GM21825 (cell line): ENCODE results near the gene BNC2.
"Not testable (repeated sequence)": the region's sequence is repeated elsewhere in the genome, so short reads cannot be mapped to it uniquely, and the experiment has no call there.

Experiments
- ATAC-seq: cut with Tn5 transposase; IDR thresholded peaks from one replicate; pipeline ENCODE4 v1.9.1; 2021; ENCODE audit warnings: mild to moderate bottlenecking, moderate library complexity; ENCODE audit not compliant: unreplicated experiment

BNC2 gene

DNA sequence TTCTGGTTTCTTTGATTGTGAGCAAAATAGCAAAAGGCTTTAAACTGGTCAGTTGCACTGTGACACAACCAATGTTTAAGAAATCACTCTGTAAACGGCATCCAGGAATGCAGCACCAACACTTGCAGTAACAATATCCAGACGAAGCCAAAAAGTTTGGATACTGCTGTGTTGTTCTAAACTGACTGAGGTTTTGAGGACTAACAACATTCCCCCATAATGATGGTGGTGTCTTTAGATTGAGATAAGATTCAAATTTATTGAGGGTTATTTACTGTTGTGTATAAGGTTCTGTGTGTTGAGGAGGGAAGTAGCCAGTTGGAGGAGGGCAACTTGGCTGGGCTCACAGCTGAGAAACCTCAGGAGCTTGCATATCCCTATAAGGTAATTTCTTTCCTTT lies 353.6 kb downstream of the BNC2 start:
- ATAC-seq, result no peak

DNA sequence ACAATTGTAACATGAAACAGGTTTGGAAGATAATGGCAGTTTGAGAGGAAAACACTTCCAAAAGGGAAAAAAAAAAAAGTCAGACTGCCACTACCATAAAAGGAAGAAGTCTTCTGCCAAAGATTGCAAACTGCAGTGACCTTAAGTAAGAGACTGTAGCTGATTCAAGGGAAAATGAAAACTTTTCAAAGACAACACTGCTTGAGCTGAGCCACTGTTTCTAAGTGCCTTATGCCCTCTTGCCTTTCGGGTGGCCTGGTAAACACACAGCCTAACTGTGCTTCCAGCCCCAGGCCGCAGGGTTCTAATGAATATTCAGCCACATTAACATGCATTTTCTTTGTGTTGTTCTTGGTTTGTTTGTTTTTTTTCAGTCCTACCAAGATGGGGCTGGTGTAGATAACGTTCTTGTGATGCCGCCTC lies 354.6 kb downstream of the BNC2 start:
- ATAC-seq, result no peak

DNA sequence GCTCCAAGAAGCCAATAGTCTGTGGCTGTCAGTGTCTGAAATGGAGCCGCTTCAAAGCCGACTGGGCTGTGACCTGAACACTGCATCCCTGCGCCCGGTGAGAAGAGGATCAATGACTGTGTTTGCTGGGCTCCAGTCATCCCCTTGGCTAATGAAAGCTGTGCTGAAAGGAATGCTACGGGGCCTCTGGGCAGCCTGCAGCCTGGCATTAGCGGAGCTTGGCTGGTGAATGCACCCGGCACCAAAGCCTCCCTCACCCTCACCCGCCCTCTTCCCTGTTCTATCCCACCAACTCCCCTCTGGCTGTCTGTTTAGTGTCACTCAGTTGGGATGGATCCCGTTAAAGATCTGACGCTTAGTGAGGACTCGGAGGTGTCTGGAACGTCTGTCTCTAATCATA lies 355.3 kb downstream of the BNC2 start:
- ATAC-seq, result no peak

DNA sequence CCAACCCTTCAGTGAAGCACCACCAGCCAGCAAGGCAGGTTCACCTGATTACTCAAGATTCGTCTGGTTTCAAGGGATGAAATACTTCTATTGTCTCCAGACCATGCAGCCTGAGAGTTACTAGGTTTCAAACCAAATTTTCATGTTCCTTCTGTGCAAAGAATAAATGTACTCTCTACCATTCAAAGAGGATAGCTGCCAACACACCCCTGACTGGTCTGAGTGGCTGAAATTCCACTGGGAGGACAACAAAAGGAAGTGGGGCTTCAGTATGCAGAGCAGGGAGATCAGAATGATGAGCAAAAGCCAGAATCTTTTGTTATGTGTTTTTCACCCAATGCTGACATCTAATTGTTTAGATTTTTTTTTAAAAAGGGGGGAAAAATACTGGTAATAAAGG lies 356.3 kb downstream of the BNC2 start:
- ATAC-seq, result no peak

DNA sequence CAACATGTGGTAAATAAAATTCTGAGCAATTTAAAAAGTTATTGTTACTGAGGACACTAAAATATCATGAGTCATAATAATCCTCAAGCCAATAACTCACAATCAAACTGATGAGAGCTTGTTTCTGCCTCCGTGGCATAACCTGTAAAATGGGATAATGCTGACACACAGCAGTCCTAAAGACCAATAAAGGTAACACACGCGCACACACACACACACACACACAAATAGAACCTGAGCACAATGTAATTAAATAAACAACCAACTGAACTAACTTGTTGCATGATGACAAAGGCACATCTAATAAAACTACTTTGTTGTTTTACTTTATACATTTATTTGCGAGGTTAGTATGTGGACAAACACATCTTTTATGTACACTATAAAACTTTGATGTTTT lies 358.2 kb downstream of the BNC2 start:
- ATAC-seq, result no peak

DNA sequence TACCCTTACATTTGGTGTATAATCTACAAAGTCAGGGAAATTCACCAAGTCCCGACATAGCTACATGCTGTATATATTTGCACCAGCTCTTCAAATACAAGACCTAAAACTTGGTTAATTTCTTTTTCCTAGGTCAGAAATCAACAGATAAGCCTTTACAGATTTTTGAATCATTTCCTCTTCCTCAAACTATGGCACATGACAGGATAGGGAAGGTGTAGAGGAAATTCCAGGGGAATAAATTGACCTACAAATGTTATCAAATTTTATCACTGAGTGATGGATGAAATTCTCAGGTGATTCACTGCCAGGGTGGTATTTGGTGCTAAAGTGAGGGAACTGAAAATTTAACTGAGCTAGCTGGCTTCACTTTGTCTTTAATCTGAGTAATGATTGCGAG lies 360.0 kb downstream of the BNC2 start:
- ATAC-seq, result no peak

DNA sequence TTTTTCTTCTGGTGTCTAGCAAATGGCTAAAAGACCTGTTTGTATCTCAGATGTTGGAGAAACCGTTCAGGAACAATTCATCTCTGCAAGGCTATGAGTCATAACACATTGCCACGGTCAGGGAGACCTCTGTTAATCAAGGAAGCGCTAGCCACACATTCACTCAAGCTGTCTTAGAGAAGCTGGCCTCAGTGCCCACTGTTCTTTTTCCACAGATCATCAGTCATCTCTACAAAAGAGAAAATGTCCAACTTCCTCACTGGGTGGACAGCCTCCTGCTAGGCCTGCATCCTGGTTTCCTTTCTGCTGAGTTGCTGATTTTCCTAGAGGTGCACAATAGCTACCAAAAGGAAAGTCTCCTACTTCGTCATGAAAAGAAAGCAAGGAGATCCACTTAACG lies 360.5 kb downstream of the BNC2 start:
- ATAC-seq, result no peak

DNA sequence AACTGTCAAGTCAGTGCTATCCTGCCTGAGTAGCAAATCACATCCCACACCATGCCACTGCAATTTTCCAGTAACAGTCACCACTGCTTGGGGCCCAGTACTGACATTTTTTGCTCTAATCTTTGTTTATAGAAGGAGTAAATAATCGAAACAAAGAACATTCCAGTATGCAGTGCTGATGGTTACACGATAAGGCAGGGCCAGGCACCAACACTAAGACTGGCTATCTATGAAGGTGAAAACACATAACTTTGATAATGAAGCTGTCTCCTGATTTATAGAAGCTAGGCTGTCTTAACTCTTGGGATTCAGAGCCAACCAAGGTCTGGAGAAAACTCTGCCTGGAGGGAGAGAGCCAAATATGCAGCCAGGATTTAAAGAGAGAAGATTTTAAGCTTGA lies 365.3 kb downstream of the BNC2 start:
- no peak for ATAC-seq

DNA sequence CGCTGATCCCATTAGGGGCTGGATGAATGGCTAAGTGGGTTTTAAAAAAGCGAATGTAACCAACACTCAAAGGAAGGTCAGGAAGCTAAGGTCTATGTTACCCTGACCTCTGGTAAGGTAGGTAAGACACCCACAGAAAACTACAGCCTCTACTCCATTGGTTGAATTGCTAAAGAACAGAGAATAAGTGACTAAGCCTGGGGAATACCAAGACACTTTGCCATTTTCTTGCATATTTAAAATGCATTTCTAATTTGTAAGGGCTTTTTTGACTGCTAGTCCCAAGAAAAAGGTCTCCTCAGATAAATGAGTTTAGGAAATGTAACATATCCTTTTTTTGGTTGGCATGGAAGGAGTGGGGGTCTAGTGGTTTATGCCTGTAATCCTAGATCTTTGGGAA lies 368.7 kb downstream of the BNC2 start:
- no peak for ATAC-seq

DNA sequence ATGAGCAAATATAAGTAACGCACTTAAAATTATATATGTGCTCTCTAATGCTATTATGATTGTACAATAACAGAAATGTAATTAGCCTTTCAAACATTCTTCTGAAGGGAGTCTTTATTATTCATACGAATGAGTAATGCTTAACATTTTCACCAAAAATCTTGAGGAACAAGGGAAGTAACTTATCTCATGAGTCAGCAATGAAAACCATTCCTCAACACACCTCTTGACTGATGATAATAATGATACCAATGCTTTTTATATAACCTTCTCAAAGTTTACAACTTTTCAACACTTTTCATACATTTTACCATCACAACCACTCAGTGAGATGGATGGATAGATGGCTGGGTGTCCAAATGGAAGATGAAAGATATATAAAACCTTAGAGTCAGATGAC lies 369.3 kb downstream of the BNC2 start:
- ATAC-seq, result no peak

DNA sequence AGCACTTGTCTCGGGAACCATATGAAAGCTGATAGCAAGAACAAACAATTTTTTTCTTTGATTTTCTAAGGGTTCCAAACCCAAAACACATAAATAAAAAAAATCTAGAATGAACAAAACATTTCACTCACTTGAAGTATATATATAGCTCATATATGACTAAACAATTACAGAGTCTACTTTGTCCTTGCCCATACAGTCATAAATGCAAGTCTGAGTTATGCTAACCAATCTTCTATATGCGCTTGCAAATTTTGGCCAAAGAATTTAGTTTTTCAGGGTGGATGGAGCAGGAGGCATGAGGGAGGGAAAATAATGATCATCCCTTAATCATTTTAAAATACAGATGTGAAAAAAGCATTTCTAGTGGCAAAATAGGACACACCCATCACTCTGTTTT lies 370.1 kb downstream of the BNC2 start:
- ATAC-seq, result no peak

DNA sequence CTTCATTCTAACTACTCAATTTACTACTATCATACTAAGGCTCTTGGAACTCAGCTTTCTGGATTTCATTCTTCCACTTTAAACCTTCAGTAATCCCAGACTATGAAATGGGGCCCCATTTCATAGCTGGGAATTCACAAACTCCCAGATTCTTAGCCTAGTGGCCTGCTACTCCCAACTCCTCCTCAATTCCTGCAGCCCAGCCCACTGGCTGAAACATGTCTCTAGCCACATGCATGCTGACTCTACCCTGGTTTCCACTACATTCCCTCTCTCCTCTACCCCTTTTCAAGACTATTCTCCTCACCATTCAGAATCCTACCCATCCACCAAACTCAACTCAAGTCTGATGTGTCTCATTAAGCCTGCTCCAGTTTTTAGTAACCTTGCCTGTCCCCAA lies 370.6 kb downstream of the BNC2 start:
- no peak for ATAC-seq

DNA sequence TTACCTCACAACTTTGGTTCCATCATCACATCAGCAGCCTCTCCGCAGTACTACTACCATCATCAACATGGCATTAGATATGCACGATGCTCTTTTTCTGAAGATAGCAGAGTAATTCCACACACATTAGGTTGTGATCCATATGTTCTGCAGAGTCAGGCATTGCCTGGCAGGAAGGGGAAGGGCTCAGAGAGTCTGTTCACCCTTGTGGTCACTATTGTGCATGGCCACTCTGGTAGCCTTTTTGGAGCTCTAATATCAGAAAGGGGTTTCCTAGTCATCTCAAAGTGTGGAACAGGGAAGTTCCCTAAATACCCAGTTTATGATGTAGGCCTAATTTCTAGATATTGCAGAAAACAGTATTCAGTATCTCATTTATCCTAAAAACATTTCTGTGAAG lies 373.6 kb downstream of the BNC2 start:
- no peak for ATAC-seq

DNA sequence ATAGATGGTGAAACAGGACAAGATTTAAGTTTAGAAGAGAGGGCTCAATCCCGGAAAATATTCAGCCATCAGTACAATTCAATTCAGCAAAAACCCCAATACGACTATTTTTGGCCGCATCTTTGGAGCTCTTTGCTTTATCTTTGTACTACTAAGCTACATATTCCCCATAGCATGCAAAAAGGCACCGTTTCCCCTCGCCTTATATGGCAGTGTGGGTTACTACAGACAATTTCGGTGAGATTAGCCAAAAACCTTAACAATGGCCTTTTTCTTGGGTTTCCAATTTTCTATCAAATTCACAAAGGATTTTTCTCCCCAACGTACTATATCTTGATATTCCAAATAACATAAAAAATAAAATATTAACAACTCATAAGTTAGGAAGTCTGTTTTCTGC lies 382.6 kb downstream of the BNC2 start:
- ATAC-seq, result no peak

DNA sequence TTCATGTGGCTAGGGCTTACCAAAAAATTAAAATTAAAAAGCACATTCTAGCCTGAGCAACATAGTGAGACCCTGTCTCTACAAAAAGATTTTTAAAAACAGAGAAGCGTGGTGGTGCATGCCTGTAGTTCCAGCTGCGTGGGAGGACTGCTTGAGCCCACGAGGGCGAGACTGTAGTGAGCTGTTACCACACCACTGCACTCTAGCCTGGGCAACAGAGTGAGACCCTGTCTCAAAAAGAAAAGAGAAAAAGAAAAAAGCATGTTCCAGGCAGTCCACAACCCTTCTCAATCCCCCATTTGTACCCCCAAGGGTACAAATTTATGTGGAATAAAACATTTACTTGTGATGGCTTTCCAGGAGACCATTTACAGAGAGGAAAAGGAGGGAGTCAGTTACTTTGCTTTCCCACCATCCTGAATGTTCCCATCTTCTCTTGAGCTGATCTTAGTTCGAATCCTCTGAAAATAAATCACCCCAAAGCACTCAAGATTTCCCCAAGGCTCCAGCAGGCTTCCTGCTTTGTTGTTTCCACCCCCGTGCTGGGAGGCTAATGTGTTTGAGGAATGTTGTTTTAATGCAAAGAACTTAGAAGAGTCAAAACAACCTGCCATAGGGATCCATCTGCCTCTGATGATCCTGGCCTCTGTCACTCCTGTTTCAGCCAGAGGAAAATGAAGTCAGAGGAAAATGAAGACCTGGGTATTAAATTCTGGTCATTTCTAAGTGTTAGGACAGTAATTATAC lies 384.7 kb downstream of the BNC2 start:
- ATAC-seq, result no peak

DNA sequence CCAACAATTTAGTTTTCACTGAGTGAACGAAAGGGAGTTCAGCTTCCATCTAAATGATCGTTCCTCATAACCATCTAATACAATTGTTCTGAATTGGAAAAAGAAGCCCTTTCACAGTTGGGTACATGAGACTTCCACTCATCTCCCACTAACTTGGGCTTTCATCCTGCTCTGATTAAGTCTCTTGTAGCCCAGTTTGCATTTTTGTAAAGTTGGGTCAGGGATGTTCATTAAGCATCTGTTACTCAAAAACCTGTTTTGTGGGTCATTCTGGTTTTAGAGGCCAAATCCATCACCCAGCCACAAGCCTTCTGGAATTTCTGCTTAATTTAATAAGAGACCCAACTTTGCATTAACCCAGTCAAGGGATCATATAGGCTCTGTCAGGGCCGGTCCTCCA lies 385.3 kb downstream of the BNC2 start:
- no peak for ATAC-seq

DNA sequence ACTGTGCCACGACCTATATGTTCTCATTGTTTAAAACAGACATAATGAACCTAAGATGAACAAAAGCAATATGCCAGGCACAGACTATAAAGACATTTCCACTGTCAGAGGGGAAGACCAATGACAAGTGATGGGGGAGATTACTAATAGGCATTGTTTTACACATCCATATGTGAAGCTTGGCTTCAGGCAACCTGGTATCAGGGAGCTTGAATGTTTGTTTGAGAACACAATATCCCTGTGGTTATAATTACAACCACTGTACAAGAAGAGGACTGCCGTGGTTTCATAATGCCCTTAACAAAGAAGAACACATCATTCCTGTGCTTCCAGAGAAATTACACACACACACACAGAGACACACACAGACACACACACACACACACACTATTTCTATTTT lies 385.7 kb downstream of the BNC2 start:
- ATAC-seq, result no peak

DNA sequence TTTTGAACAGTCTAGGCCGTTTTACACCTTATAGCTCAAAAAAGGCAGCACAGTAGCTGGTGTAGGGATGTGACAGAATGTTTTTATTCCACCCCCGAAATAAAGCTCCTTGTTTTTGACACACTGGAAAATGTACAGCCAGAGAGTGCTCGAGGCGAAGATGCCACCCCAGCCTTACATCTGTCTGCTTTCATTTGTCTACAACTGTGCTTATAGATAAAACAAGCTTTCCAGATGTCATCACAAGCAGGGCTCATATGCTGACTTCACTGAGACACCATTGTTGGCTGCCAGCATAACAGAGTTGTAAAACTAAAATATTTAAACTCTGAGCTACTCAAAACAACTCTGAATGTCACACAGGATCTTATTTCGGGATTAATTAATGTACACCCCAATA lies 386.3 kb downstream of the BNC2 start:
- no peak for ATAC-seq

DNA sequence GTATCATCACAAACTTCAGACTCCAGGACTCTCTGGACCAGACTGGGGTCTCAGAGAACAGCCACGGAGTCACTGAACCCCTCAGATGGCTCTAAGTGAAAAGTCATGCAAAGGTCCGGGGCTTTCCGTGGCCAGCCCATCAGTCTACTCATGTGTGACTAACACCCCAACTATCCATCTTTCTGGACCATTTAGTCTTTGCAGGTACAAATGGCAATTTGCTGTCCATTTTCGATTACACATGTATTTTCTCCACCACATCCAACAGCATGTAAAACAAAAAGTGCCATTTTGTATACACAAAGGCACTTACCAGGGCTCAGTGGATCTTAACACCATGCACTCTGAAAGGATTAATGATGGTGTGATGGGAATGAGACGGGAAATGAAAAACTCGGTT lies 387.7 kb downstream of the BNC2 start:
- no peak for ATAC-seq

DNA sequence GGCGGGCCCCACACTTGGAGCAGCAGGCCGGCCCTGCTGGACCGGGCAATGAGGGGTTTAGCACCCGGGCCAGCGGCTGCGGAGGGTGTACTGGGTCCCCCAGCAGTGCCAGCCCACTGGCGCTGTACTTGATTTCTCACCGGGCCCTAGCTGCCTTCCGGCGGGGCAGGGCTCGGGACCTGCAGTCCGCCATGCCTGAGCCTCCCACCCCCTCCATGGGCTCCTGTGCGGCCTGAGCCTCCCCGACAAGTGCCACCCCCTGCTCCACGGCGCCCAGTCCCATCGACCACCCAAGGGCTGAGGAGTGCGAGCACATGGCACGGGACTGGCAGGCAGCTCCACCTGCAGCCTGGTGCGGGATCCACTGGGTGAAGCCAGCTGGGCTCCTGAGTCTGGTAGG lies 389.9 kb downstream of the BNC2 start:
- not testable (repeated sequence) for ATAC-seq

DNA sequence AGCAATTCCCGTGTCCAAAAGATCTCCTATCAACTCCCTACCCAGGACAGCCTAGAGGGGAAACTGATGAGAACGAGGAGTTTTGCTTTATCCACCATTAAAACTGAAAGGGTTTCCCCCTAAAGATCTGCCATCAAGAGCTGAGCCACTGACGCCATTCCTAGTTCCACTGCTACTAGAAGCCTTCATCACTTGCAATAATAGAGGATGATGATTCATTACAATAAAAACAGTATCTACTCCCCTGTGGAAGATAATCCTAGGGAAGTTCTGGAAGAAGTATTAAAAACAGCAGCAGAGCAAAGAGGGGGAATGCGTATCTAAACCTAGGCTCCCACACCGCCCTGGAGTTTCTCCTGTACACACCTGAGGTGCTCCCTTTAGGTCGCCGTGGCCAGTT lies 394.5 kb downstream of the BNC2 start:
- ATAC-seq, result no peak

DNA sequence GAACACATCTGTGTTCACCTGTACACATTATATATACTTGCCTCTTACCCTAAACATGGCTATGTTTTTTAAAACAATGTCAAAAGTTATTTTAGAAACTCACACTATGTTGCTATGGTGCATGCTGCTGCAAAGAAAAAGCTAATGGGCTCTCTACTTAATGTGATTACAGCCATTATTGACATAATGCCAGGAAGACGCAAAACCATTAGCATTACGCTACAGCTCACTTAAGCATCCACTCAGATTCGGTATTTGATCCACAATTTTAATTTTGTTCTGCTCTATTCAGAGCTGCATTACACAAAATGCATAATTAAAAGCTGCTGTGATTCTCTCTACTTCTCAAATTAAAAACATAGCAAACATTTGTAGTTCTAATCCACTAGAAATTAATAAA lies 395.2 kb downstream of the BNC2 start:
- no peak for ATAC-seq

DNA sequence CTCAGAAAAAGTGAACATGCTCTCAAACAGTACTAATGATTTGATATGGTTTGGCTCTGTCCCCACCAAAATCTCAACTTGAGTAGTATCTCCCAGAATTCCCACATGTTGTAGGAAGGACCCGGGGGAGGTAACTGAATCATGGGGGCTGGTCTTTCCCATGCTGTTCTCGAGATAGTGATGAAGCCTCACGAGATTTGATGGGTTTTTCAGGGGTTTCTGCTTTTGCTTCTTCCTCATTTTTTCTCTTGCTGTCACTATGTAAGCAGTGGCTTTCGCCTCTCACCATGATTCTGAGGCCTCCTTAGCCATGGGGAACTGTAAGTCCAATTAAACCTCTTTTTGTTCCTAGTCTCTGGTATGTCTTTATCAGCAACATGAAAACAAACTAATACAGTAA lies 401.3 kb downstream of the BNC2 start:
- no peak for ATAC-seq
